Measurements from ENCODE around the gene PPP1R13B. TPM values are rescaled to one million over a fixed set of nuclear protein-coding genes. Genes with fewer than 3 reads are reported as not detected.

The PPP1R13B gene
- polyA plus RNA-seq, 1 of the 3 experiments (the other 2 are of a cell fraction): 5.7 TPM

GRCh38 chr14:103849151-103849886 is 1.9 kb upstream of the PPP1R13B start:
- H3K9me2 ChIP-seq: no peaks in the 10 kb centered on the region
- peaks cover 7% of the 10 kb centered on the region; the same call in 1 of the 2 replicates for H3K79me2 ChIP-seq (ENCODE audit: insufficient read depth)
- no peak overlapping the region; a peak in 1 of 4 replicates for H3K4me3 ChIP-seq (ENCODE audit: low read depth in 2 of 2, low read length in 1 of 2)
- no peak overlapping the region for H2AFZ ChIP-seq (ENCODE audit: low read depth)
- H3K36me3 ChIP-seq (replicated peaks in 1 of 2; ENCODE audit: control insufficient read depth in 1 of 2, insufficient read depth in 2 of 2, low read length in 1 of 2): no peaks in the 10 kb centered on the region
- no peak overlapping the region for H3K27ac ChIP-seq (ENCODE audit: low read depth in 2 of 2, low read length in 1 of 2)
- H3F3A ChIP-seq (replicated peaks; ENCODE audit: insufficient read depth): peaks cover 4% of the 10 kb centered on the region
- TF ChIP-seq TEAD4 (IDR thresholded peaks at IDR 0.05; ENCODE audit: borderline replicate concordance, insufficient read depth) (no peak), PBX3 (IDR thresholded peaks at IDR 0.05) (no peak), RCOR1 (IDR thresholded peaks at IDR 0.05; ENCODE audit: low read length) (no peak), NFIC (IDR thresholded peaks at IDR 0.05; ENCODE audit: borderline replicate concordance) (no peak), ELF1 (IDR thresholded peaks at IDR 0.05) (no peak), USF1 (IDR thresholded peaks at IDR 0.05; ENCODE audit: borderline replicate concordance, low read depth) (no peak), TAF1 (IDR thresholded peaks at IDR 0.05; ENCODE audit: borderline replicate concordance, low read depth, low read length) (no peak), RFX5 (IDR thresholded peaks at IDR 0.05; ENCODE audit: low read length) (no peak), YY1 (IDR thresholded peaks at IDR 0.05; ENCODE audit: low read depth) (no peak)
- TF ChIP-seq, protein P1, sequence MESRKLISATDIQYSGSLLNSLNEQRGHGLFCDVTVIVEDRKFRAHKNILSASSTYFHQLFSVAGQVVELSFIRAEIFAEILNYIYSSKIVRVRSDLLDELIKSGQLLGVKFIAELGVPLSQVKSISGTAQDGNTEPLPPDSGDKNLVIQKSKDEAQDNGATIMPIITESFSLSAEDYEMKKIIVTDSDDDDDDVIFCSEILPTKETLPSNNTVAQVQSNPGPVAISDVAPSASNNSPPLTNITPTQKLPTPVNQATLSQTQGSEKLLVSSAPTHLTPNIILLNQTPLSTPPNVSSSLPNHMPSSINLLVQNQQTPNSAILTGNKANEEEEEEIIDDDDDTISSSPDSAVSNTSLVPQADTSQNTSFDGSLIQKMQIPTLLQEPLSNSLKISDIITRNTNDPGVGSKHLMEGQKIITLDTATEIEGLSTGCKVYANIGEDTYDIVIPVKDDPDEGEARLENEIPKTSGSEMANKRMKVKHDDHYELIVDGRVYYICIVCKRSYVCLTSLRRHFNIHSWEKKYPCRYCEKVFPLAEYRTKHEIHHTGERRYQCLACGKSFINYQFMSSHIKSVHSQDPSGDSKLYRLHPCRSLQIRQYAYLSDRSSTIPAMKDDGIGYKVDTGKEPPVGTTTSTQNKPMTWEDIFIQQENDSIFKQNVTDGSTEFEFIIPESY (IDR thresholded peaks at IDR 0.05; ENCODE audit: borderline replicate concordance, low read depth): no peak
- H3K27me3 ChIP-seq (ENCODE audit: insufficient read depth): no peaks in the 10 kb centered on the region
- H4K20me1 ChIP-seq (ENCODE audit: insufficient read depth): no peaks in the 10 kb centered on the region
- H3K9me3 ChIP-seq: no peaks in the 10 kb centered on the region
- WGBS (ENCODE audit: low lambda C conversion rate): 95% methylated on average over 11 of the region's 13 CpGs
- CTCF ChIA-PET: interaction anchor here (1.4 kb wide), 1 partner anchor 33 kb away, joined by 3 read pairs; no protein-coding TSS in a partner anchor
- peaks cover 0 to 10% of the 10 kb centered on the region in 2 experiments; a peak in 1 of 4 replicates for H3K4me1 ChIP-seq (ENCODE audit: control insufficient read depth in 1 of 2, insufficient read depth in 2 of 2, low read depth in 1 of 2, low read length in 1 of 2)
- no peak for DNase-seq
- no peak overlapping the region for H3K9ac ChIP-seq
- POLR2A ChIA-PET: no interaction called here
- H3K4me2 ChIP-seq: no peak overlapping the region
